HG02970 (cell line): ENCODE data around the gene DPF3.
"Not testable (repeated sequence)": the region's sequence is repeated elsewhere in the genome, so short reads cannot be mapped to it uniquely, and the experiment has no call there.

Source experiments
- ATAC-seq: cut with Tn5 transposase; IDR thresholded peaks from one replicate; pipeline ENCODE4 v1.9.1; 2021; ENCODE audit warnings: mild to moderate bottlenecking, moderate library complexity, moderate number of reproducible peaks; ENCODE audit not compliant: unreplicated experiment, low FRiP score

DPF3 gene

GRCh38 chr14:72777636-72778035 is 116.3 kb downstream of the DPF3 start:
- ATAC-seq = no peak

DNA sequence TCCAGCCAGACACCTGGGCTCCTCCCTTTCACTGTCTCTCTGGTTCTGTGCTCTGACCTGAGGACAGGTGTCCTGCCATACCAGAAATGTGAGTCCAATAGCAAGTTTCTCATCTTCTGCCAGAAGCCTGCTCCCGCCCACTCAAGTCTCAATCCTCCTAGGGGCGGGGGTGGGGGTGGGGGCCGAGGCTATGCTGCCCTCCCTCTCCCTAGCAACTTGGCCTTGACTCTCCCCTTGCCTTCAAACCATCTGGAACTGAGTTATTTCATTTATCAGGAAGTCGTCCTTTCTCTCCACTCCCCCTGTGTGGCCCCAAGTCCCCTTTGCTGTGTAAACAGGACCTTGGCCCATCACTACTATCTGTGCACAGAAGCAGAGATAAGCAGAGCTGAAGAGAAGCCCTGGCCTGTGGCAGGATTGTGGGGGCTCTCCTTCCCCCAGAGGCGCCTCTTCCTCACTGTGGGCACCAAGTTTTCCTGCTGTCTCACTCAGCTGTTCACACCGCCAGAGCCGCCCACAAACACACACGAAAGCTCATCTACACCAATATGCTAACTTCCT is 117.1 kb downstream of the DPF3 start:
- ATAC-seq = no peak

- no peak for ATAC-seq
Observed at GRCh38 chr14:72775923-72776554, 117.9 kb downstream of the DPF3 start.

GRCh38 chr14:72774894-72775620 is 118.8 kb downstream of the DPF3 start:
- no peak for ATAC-seq

DNA sequence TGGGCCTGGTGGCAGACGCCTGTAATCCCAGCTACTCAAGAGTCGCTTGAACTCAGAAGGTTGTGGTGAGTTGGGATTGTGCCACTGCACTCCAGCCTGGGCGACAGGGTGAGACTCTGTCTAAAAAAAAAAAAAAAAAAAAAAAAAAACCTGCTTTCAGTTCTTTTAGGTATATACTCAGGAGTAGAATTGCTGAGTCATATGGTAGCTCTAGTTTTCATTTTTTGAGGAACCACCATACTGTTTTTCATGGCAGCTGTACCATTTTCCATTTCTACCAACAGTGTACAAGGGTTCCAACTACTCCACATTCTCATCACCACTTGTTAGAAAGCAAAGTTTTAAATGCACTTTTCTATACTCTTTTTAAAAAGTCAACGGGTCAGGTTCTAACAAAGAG is 119.8 kb downstream of the DPF3 start:
- ATAC-seq = no peak

DNA sequence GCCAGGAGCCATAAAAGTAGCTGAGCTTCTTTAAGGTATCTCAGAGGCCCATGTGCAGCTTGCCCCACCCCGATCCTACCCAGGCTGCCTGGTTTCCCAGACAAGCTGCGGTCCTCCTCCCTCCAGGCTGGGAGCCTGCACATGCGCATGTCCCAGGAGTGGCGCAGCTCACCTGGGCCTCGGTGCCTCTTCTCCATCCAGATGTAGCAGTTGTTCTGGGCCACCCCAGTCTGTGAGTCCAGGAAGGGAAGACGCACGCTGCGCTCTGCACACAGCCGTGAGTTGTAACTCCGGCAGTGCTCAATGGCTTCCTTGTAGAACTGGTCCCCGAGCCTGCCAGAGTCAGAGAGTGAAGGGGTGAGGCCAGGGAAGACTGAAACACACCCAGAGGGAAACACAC is 122.3 kb downstream of the DPF3 start:
- ATAC-seq = no peak

DNA sequence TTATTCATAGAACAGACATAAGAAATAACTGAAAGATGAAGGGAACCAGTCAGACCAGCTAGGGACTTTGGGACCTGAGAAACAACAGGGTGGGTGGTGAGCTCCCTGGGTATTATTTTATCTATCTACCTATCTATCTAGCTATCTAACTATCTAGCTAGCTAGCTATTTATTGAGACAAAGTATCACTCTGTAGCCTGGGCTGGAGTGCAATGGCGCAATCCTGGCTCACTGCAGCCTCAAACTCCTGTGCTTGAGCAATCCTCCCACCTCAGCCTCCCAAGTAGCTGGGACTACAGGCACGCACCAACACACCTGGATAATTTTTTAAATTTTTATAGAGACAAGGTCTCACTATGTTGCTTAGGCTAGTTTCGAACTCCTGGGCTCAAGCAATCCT is 127.6 kb downstream of the DPF3 start:
- ATAC-seq = no peak

GRCh38 chr14:72763892-72764291 is 130.0 kb downstream of the DPF3 start:
- ATAC-seq = no peak

GRCh38 chr14:72759670-72760069 is 134.2 kb downstream of the DPF3 start:
- no peak for ATAC-seq

DNA sequence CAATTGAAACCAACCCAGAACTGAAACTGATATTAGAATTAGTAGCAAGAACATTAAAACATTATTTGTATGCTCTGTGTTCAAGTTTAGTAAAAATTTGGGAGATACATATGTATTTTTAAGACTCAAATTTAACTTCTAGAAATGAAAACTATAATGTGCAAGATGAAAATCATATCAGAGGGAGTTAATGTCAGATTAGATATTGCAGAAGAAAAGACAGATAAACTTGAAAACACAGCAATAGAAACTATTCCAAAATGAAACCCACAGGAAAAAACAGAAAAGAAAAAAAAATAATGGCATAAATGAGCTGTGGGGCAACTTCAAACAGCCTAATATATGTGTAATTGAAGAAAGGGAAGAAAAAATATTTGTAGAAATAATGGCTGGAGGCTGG is 134.9 kb downstream of the DPF3 start:
- ATAC-seq = no peak

DNA sequence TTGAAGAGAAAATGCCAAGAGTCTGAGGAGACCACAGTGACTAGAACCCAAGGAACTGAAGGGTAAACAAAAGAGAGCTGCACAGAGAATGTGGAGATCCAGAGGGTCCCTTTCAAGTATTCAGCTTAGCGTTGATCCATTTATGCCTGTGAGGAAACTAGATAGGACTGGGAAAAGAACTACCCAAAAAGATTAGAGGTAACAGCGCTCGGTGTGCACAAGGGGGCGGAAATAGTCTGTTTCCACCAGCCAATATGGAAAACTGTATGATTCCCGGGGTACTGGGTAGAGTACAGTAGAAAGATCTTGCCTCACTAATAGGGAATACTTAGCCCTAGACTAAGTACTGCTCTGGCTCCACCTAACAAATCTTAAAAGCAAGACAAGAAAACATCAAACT is 135.5 kb downstream of the DPF3 start:
- no peak for ATAC-seq

DNA sequence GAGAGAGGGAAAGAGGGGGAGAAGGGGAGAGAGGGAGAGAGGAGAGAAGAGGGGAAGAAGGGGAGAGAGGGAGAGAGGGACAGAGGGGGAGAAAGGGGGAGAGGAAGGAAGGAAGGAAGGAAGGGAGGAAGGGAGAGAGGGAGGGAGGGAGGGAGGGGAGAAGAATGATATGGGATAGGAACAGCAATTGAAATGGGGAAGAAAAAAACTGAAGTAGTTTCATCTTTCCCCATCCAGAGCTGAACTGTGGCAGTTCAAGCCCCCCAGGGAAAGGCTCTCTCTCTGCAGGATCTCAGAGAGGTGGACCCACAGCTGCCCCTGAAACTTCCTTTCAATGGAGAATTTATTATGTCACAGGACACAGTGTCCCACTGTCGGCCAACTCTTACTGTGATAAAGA is 136.9 kb downstream of the DPF3 start:
- ATAC-seq = no peak

DNA sequence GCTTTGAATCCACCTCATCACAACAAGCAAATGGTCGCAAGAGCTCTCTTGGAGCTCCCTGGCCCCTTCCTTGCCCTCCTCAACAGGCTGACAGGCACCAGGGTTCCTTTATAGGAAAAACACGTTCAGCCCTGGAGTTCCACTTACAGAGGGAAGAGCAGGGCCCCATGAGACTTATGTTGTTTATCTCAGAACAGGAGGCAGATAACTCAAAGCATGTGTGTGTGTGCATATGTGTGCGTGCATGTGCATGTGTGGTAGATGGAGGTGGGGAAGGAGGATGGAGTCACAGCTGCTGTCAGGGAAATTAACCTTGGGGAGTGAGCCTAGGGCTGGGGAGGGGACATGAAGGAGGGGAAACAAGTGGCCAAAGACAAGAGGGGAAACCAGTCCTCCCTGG is 138.1 kb downstream of the DPF3 start:
- ATAC-seq = no peak

GRCh38 chr14:72754949-72755348 is 139.0 kb downstream of the DPF3 start:
- ATAC-seq = no peak

- no peak for ATAC-seq
Observed at GRCh38 chr14:72753879-72754400, 140.0 kb downstream of the DPF3 start.

DNA sequence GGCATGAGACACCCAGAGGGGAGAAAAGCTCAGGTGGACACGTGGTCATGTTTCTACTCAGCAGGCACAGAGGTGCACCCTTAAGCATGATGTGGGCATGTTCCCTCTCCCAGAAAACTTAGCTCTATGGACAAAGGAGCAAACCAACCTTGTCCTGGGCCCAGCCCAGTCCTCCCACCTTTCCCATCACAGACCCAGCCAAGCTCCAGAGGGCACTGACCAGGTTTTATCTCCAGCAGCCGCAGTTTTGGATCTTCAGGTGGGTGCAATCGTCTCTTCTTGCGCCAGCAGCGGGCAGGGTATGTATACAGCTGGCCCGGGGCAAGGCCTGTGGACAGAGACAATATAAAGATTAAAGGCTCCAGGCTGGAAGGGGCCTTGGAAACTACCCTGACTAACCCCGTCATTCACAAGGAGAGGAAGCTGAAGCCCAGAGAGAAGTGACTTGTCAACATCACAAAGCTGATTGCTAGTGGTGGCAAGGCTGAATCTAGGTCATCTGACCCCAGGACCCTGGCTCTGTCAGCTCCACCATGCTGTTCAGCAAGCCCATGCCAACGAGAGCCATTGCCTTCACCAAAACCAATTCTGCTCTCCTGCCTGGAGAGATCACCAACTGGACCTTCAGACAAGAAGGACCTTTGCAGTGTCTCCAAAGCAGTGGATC is 140.7 kb downstream of the DPF3 start:
- no peak for ATAC-seq

- ATAC-seq = no peak
Observed at GRCh38 chr14:72752034-72752412, 141.9 kb downstream of the DPF3 start.

GRCh38 chr14:72751276-72752033 is 142.4 kb downstream of the DPF3 start:
- ATAC-seq = no peak

- not testable (repeated sequence) for ATAC-seq
Observed at GRCh38 chr14:72748921-72749320, 145.0 kb downstream of the DPF3 start.

DNA sequence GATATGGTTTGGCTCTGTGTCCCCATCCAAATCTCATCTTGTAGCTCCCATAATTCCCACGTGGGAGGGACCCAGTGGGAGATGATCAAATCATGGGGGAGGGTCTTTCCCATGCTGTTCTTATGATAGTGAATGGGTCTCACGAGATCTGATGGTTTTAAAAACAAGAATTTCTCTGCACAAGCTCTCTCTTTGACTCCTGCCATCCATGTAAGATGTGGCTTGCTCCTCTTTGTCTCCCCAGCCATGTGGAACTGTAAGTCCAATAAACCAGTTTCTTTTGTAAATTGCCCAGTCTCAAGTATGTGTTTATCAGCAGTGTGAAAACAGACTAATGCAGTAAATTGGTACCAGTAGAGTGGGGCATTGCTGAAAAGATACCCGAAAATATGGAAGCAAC is 146.2 kb downstream of the DPF3 start:
- ATAC-seq = no peak
